GM23248 (cell line): Measurements from ENCODE around the gene SFN. TPM values are rescaled to one million over a fixed set of nuclear protein-coding genes. Genes with fewer than 3 reads are reported as not detected.

Experiments used
- DNase-seq: peaks from one replicate; pipeline ENCODE4 v3.0.0-alpha.2; 2015
- H2AFZ ChIP-seq: fragments of 200-600 bp; sonication (generic); 2 replicates; pipeline ENCODE4 v1.6.1; 2016; ENCODE audit warnings: antibody characterized with exemption
- H3F3A ChIP-seq: fragments of 200-600 bp; sonication (generic); 2 replicates; pipeline ENCODE4 v1.6.1; 2016; ENCODE audit warnings: mild to moderate bottlenecking, antibody characterized with exemption, mixed run types; ENCODE audit not compliant: insufficient read depth
- H3K27ac ChIP-seq: fragments of 200-600 bp; sonication (generic); 2 replicates; pipeline ENCODE4 v1.5.1; 2016; ENCODE audit warnings: mild to moderate bottlenecking
- H3K27me3 ChIP-seq: fragments of 200-600 bp; sonication (generic); replicated peaks from 2 replicates; pipeline ENCODE4 v1.6.1; 2016; ENCODE audit warnings: mild to moderate bottlenecking; ENCODE audit not compliant: insufficient read depth
- H3K36me3 ChIP-seq: fragments of 200-600 bp; sonication (generic); 2 replicates; pipeline ENCODE4 v1.6.1; 2016; ENCODE audit warnings: low read depth, mild to moderate bottlenecking
- H3K4me1 ChIP-seq: fragments of 200-600 bp; sonication (generic); 2 replicates; pipeline ENCODE4 v1.6.1; 2016; ENCODE audit warnings: mild to moderate bottlenecking; ENCODE audit not compliant: insufficient read depth
- H3K4me2 ChIP-seq: fragments of 200-600 bp; sonication (generic); one replicate; pipeline ENCODE4 v1.6.1; 2016; ENCODE audit warnings: mild to moderate bottlenecking; ENCODE audit not compliant: unreplicated experiment
- H3K4me3 ChIP-seq: fragments of 200-600 bp; sonication (generic); 2 replicates; pipeline ENCODE4 v1.5.1; 2016; ENCODE audit warnings: mild to moderate bottlenecking
- H3K79me2 ChIP-seq: fragments of 200-600 bp; sonication (generic); 2 replicates; pipeline ENCODE4 v1.6.1; 2016; ENCODE audit warnings: mild to moderate bottlenecking; ENCODE audit not compliant: insufficient read depth
- H3K9ac ChIP-seq: fragments of 200-600 bp; sonication (generic); 2 replicates; pipeline ENCODE4 v1.6.1; 2016; ENCODE audit warnings: mild to moderate bottlenecking
- H3K9me2 ChIP-seq: fragments of 200-600 bp; sonication (generic); 2 replicates; pipeline ENCODE4 v1.6.1; 2016; ENCODE audit warnings: mixed run types, mild to moderate bottlenecking, moderate library complexity; ENCODE audit not compliant: insufficient read depth
- H3K9me3 ChIP-seq: fragments of 200-600 bp; sonication (generic); one replicate; pipeline ENCODE4 v1.6.1; 2017; ENCODE audit warnings: low read depth
- H4K20me1 ChIP-seq: fragments of 200-600 bp; sonication (generic); 2 replicates; pipeline ENCODE4 v1.6.0; 2016; ENCODE audit not compliant: insufficient read depth
- EZH2 ChIP-seq: fragments of 200-600 bp; sonication (generic); IDR thresholded peaks from 2 replicates; pipeline ENCODE4 v1.6.1; 2018; ENCODE audit warnings: antibody characterized with exemption, mild to moderate bottlenecking; ENCODE audit not compliant: insufficient read depth, poor library complexity, severe bottlenecking
- EZH2phosphoT487 ChIP-seq: fragments of 200-600 bp; sonication (generic); IDR thresholded peaks from 2 replicates; pipeline ENCODE4 v1.6.1; 2018; ENCODE audit warnings: antibody characterized with exemption, moderate library complexity, mild to moderate bottlenecking, low read depth; ENCODE audit not compliant: insufficient read depth
- WGBS, 2 experiments: methylation state at CpG; one replicate each; pipeline ENCODE4 v1.1.6; 2015 to 2017; ENCODE audit warnings: low lambda C conversion rate in 2 of 2, low coverage in 1 of 2; ENCODE audit errors: missing lambda C conversion rate in 2 of 2; 5-methylcytosine and 5-hydroxymethylcytosine counted together
- in situ Hi-C: fragments of 300-500 bp; cut with MboI; formaldehyde crosslinking; loops from 2 replicates; pipeline ENCODE4 v1.15.0; 2020
- polyA plus RNA-seq: library from polyadenylated mRNA; unstranded; fragments of >200 nt; fragmentation: Nextera tagmentation; extraction: Ambion mirVana; gene quantifications from 2 replicates; pipeline ENCODE4 v1.2.1, GENCODE V29; 2016
- total RNA-seq: library from RNA; depleted of rRNA; stranded (reverse); fragments of >200 nt; shearing (Covaris generic); gene quantifications from 2 replicates; pipeline ENCODE4 v1.2.3, GENCODE V29; 2014

SFN gene
- total and polyA plus RNA-seq, 2 experiments from 2014 or later, result not detected

DNA sequence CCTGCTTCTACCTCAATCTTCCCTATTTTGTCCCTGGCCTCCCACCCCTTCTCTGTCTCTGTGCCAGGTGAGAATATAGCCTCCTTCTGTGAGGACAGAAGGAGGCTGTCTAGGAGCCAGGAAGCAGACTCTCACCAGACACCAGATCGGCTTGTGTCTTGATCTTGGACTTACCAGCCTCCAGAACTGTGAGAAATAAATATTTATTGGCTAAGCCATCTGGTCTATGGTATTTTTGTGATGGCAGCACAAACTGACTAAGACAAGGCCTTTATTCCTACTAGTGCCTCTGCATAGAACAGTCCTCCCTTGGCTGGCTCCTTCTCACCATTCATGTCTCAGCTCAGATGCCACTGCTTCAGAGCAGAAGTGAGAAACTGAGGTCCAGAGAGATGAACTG lies 25.3 kb downstream of the SFN start:
- Histone ChIP-seq H3K4me1 (peaks cover 14% of the 10 kb centered on the region), H3F3A (peaks cover 13% of the 10 kb centered on the region; the same call in 1 of the 2 replicates), H4K20me1 (no peaks in the 10 kb centered on the region), H3K9me2 (no peaks in the 10 kb centered on the region), H3K4me2 (peak overlapping the region; percentile 98), H3K9ac (peak overlapping the region; percentile 93), H3K27ac (no peak overlapping the region), H3K9me3 (no peaks in the 10 kb centered on the region), H2AFZ (no peak overlapping the region), H3K36me3 (peaks cover 42% of the 10 kb centered on the region), H3K4me3 (no peak overlapping the region), H3K79me2 (peaks cover 63% of the 10 kb centered on the region), H3K27me3 (no peaks in the 10 kb centered on the region)
- DNase-seq, result no peak
- WGBS, 2 experiments, result 33 to 38% methylated on average over 1 of the region's 1 CpG
- in situ Hi-C loops, result no loop called here
- no peak for TF ChIP-seq EZH2
- no peak for TF ChIP-seq EZH2phosphoT487

DNA sequence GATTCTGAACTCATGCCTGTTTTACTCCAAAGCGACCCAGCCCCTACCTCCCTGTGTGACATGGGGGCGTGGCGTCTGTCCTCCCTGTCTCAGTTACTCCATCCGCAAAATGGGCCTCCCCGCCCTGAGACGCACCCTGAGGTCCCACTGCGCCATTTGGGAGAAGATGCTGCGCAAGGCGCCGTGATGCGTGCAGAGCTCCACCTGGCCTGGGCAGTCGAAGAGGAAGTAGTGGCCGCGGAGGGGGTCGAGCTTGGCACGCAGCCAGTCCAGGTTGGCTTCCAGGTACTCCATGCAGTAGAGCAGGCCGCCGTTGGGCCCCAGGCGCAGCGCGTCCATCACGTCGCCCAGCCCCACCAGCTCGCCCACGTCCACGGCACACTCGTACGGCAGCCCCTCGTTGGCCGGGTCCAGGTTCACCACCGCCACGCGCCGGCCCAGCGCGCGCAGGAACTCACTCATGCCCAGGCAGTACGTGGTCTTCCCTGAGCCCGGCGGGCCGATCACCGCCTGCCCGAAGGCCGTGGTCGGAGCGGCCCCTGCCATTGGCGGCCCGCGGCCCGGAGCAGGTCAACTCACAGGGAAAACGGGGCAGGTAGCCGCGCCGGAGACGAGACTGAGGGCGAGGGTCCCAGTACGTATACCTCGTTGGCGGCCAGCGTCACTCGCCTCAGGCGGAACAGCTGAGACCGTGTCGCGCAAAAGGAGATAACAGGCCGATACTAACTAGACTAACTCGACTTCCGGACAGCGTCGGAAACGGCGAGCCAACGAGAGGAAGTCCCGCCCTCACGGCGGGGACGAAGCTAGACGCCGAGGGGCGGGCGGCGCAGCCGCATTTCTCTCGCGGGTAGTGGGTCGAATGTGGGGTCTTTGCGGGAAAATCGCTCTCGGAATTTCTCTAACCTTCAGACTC lies 26.9 kb downstream of the SFN start, which contains the start of gene GPN2:
Gene GPN2 (minus strand): TSS at position 733 of the 916 bp plus-strand sequence. CDS start 187 bp downstream, at position 546.
- H3K79me2 ChIP-seq, result peaks cover 57% of the 10 kb centered on the region
- H2AFZ ChIP-seq, result peak within 1 kb of the TSS; percentile 90
- peak within 1 kb of the TSS; percentile 89 for H3K4me3 ChIP-seq
- peaks cover 13% of the 10 kb centered on the region; the same call in 1 of the 2 replicates for H3F3A ChIP-seq
- H3K4me1 ChIP-seq, result peaks cover 14% of the 10 kb centered on the region
- peaks cover 33% of the 10 kb centered on the region for H3K36me3 ChIP-seq
- in situ Hi-C loops, result no loop called here
- TF ChIP-seq EZH2phosphoT487 (no peak), EZH2 (no peak)
- peak within 1 kb of the TSS; percentile 93 for H3K9ac ChIP-seq
- peak within 1 kb of the TSS; percentile 80 for H3K27ac ChIP-seq
- no peaks in the 10 kb centered on the region for H3K27me3 ChIP-seq
- peak; percentile 90 for DNase-seq
- peak within 1 kb of the TSS; percentile 98 for H3K4me2 ChIP-seq
- H3K9me3 ChIP-seq, result no peaks in the 10 kb centered on the region
- no peaks in the 10 kb centered on the region for H4K20me1 ChIP-seq
- 3% methylated on average over 87 to 89 of the region's 89 CpGs for whole genome bisulfite sequencing, 2 experiments
- H3K9me2 ChIP-seq, result no peaks in the 10 kb centered on the region

DNA sequence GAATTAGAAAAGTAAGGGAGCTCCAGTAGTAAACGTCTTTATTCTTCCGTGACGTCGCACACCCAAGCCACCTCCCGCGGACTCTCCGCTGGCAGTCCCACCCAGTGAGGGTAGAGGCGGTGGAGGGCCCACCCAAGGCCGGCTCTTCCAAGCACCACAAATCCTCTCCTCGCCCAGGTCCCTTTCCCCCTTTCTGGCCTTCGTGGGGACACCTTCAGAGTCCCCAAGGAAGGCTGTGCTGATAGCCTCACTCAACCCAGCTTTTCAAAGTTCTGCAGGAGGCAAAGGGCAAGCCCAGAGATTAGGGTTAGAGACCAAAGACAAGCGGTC lies 27.5 kb downstream of the SFN start:
- H3K9me3 ChIP-seq, result no peaks in the 10 kb centered on the region
- H3K36me3 ChIP-seq, result peaks cover 27% of the 10 kb centered on the region
- H3F3A ChIP-seq, result peaks cover 13% of the 10 kb centered on the region; the same call in 1 of the 2 replicates
- TF ChIP-seq EZH2phosphoT487, result no peak
- no peak for TF ChIP-seq EZH2
- WGBS, 2 experiments, result 3 to 7% methylated on average over 12 of the region's 12 CpGs
- H4K20me1 ChIP-seq, result no peaks in the 10 kb centered on the region
- peak overlapping the region; percentile 80 for H3K27ac ChIP-seq
- DNase-seq, result no peak
- peaks cover 57% of the 10 kb centered on the region for H3K79me2 ChIP-seq
- H3K9ac ChIP-seq, result peak overlapping the region; percentile 93
- H3K4me3 ChIP-seq, result peak overlapping the region; percentile 89
- in situ Hi-C loops, result no loop called here
- H3K27me3 ChIP-seq, result no peaks in the 10 kb centered on the region
- H3K4me1 ChIP-seq, result peaks cover 14% of the 10 kb centered on the region
- H3K4me2 ChIP-seq, result peak overlapping the region; percentile 98
- peak overlapping the region; percentile 90 for H2AFZ ChIP-seq
- H3K9me2 ChIP-seq, result no peaks in the 10 kb centered on the region

DNA sequence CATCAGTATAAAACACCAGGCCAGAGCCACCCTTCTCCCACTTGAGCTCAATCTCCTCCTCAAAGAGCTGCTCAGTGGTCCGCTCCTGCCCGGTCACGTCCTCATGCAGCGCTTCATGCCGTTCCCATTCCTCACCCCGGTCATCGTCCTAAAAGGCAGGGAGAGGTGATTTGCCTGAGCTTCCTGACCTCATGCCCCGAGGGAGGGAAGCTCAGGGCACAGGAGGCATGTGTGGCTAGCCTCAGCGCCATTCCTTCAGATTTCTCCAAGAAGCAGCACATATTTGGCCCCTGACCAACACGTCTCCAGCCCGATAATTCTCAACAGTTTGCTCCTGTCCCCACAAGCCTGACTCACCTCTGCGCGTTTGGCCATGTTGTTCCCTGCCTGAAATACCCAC lies 31.3 kb downstream of the SFN start:
- 92 to 94% methylated on average over 13 of the region's 13 CpGs for WGBS, 2 experiments
- Histone ChIP-seq H4K20me1 (no peaks in the 10 kb centered on the region), H3K4me2 (no peak overlapping the region), H3K27ac (no peak overlapping the region), H3K9me2 (no peaks in the 10 kb centered on the region), H3K27me3 (no peaks in the 10 kb centered on the region), H3K9me3 (no peaks in the 10 kb centered on the region), H3K4me1 (peaks cover 10% of the 10 kb centered on the region), H3K36me3 (peaks cover 9% of the 10 kb centered on the region; the same call in 1 of the 2 replicates), H3K9ac (no peak overlapping the region), H3K4me3 (no peak overlapping the region), H2AFZ (no peak overlapping the region), H3F3A (peaks cover 7% of the 10 kb centered on the region; the same call in 1 of the 2 replicates), H3K79me2 (peaks cover 59% of the 10 kb centered on the region)
- in situ Hi-C loops, result no loop called here
- TF ChIP-seq EZH2phosphoT487, result no peak
- TF ChIP-seq EZH2, result no peak
- no peak for DNase-seq
